ENCODE data around the gene SLC35F3.

- TF ChIP-seq CTCF (IDR thresholded peaks at IDR 0.05 in 4 of 5, conservative IDR thresholded peaks at IDR 0.05 in 1 of 5): no peak
- TF ChIP-seq POLR2A (IDR thresholded peaks at IDR 0.05): no peak
Measured at GRCh38 chr1:234313171-234313570, 408.7 kb downstream of the SLC35F3 start.
